Activated T-cell treated with anti-CD3 and anti-CD28 coated beads, Interleukin-2, amount 50 U/mL, for 24 hours (primary cell): ENCODE measurements around the gene CLDN7.
"Not testable (repeated sequence)": the region's sequence is repeated elsewhere in the genome, so short reads cannot be mapped to it uniquely, and the experiment has no call there.

Experiments
- DNase-seq: peaks from one replicate; pipeline ENCODE4 v3.0.0-alpha.2; 2020
- H3K27ac Mint-ChIP-seq: 2 replicates; pipeline ENCODE4 v1.8.0; 2020; ENCODE audit warnings: mild to moderate bottlenecking, mixed read lengths
- H3K27me3 Mint-ChIP-seq: 2 replicates; pipeline ENCODE4 v1.8.0; 2020; ENCODE audit warnings: mixed read lengths
- H3K36me3 Mint-ChIP-seq: 2 replicates; pipeline ENCODE4 v1.8.0; 2020; ENCODE audit warnings: low read depth, mixed read lengths
- H3K4me1 Mint-ChIP-seq: 2 replicates; pipeline ENCODE4 v1.8.0; 2020; ENCODE audit warnings: low read depth, mixed read lengths
- H3K4me3 Mint-ChIP-seq: 2 replicates; pipeline ENCODE4 v1.8.0; 2020; ENCODE audit warnings: mild to moderate bottlenecking, moderate library complexity, mixed read lengths
- H3K9me3 Mint-ChIP-seq: 2 replicates; pipeline ENCODE4 v1.8.0; 2020; ENCODE audit warnings: mixed read lengths

CLDN7 gene

GRCh38 chr17:7251661-7252175, 10.6 kb downstream of the CLDN7 start, which contains the start of gene CTDNEP1:
CTDNEP1 (minus strand) TSS chr17:7251734; CDS start chr17:7251296, 438 bp downstream.
- Mint-ChIP-seq H3K27me3 (no peaks in the 10 kb centered on the region), H3K9me3 (no peaks in the 10 kb centered on the region), H3K4me3 (peak within 1 kb of the TSS; percentile 89), H3K27ac (peak within 1 kb of the TSS; percentile 100), H3K36me3 (peaks cover 78% of the 10 kb centered on the region), H3K4me1 (peaks cover 46% of the 10 kb centered on the region)
- peak; percentile 99 for DNase-seq

DNA sequence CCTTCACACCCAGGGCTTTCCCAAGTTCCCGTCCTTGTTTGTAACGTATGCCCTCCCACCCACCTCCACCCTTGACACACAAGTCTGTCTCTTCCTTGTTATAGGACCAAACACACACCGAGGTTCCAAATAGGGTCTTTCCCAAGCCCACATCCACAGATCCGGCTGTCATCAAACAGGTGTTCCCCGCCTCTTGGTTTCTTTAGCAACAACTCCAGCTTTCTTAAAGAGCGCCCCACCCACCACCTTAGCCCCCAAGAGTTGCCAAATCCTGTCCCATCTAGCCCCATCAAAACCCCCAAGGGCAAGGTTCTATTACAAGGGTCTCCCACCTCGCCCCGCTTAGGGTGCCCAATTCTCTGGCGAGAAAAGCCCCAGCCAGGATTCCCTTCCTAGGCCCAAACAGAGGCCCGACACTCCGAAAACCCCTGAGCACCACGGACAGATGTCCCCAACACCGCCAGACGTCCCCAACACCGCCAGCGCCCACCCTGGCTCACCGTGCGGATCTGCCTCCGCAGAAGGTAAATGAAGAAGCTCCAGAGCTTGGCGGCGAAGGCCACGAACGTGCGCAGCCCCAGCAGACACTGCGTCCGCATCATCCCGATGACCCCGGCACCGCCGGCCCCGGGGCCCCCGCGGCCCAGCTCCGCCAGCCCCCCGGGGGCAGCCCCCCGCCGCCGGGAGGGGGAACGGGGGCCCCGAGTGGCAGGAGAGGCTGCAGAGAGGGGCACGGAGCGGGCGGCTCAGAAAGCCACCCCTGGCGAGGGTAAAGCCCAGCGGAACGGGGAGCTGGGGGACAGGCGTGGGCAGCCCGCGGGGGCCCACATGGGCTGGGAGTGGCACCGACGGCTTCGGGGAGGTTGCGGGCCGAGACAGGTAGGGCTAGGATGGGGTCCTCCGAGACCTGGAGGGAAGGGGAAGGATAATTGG, 11.3 kb downstream of the CLDN7 start:
- H3K4me3 Mint-ChIP-seq: peak overlapping the region; percentile 89

DNA sequence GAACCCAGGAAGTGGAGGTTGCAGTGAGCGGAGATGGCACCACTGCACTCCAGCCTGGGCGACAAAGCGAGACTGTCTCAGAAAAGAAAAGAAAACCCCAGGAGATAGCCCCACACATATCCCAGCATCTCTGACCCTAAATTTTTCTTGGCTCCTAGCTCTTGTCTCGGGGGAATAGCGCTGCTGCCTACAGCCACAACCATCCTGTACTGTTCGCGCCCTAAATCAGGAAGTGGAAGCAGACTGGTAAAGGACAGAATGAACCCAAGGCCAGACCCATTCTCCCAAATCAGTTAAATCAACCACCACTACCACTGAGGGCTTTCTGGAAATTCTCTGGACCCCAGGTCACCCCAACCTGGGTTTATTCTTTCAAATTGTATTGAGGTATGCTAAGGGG, 12.4 kb downstream of the CLDN7 start:
- H3K36me3 Mint-ChIP-seq: peaks cover 74% of the 10 kb centered on the region
- no peak for DNase-seq
- no peaks in the 10 kb centered on the region for H3K27me3 Mint-ChIP-seq
- peak overlapping the region; percentile 95 for H3K27ac Mint-ChIP-seq
- H3K4me1 Mint-ChIP-seq: peaks cover 50% of the 10 kb centered on the region
- H3K4me3 Mint-ChIP-seq: peak overlapping the region; percentile 89
- H3K9me3 Mint-ChIP-seq: no peaks in the 10 kb centered on the region

More for the DNA sequence above, 11.3 kb downstream of the CLDN7 start:
- no peaks in the 10 kb centered on the region for H3K9me3 Mint-ChIP-seq
- H3K36me3 Mint-ChIP-seq: peaks cover 78% of the 10 kb centered on the region
- no peaks in the 10 kb centered on the region for H3K27me3 Mint-ChIP-seq
- peaks cover 51% of the 10 kb centered on the region for H3K4me1 Mint-ChIP-seq
- peak overlapping the region; percentile 100 for H3K27ac Mint-ChIP-seq
- no peak for DNase-seq

GRCh38 chr17:7249214-7249613, 13.1 kb downstream of the CLDN7 start:
- H3K27ac Mint-ChIP-seq: peak overlapping the region; percentile 95
- H3K9me3 Mint-ChIP-seq: no peaks in the 10 kb centered on the region
- peak overlapping the region; percentile 89 for H3K4me3 Mint-ChIP-seq
- peaks cover 45% of the 10 kb centered on the region for H3K4me1 Mint-ChIP-seq
- DNase-seq: no peak
- H3K36me3 Mint-ChIP-seq: peaks cover 74% of the 10 kb centered on the region
- no peaks in the 10 kb centered on the region for H3K27me3 Mint-ChIP-seq

DNA sequence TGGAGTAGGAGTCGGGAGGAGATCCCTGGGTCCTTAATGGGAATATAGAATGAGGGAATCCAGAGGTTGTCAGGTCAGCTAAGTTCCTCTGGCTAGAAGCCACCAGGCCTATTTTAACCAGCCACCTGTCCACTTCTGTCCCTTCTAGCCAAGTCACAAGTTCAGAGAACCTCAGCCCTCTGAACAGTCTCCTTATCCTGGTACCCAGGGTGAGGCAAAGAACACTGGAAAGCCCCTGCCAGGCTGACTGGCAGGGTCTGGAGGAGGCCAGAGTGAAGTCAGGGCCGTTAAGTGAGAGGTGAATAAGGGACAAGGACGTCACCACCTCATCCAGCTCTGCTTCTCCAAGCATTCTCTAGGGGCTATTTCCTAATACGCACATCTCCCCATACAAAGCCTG, 13.5 kb downstream of the CLDN7 start:
- Mint-ChIP-seq H3K4me3 (peak overlapping the region; percentile 89), H3K4me1 (peaks cover 41% of the 10 kb centered on the region), H3K9me3 (no peaks in the 10 kb centered on the region), H3K27me3 (no peaks in the 10 kb centered on the region), H3K36me3 (peaks cover 74% of the 10 kb centered on the region), H3K27ac (peak overlapping the region; percentile 95)
- DNase-seq: no peak

DNA sequence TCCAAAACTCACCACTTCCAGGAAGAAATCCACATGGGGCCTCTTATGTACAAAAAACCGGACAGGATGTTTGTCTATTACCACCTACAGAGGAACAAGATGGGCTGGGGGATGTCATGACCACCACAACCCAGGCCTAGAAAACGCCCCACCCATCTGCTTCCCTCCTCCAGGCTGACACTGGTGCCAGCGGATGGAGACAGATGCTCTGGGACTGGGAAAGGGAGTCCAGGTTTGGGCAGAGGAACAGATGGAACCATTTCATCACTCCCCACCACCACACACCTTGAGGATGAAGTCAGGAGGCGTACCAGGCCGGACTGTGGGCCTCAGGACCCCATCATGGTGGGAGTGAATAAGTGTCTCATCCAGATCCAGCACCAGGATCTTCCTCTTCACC, 15.5 kb downstream of the CLDN7 start:
- H3K9me3 Mint-ChIP-seq: no peaks in the 10 kb centered on the region
- peaks cover 73% of the 10 kb centered on the region for H3K36me3 Mint-ChIP-seq
- peak overlapping the region; percentile 72 for H3K27ac Mint-ChIP-seq
- H3K27me3 Mint-ChIP-seq: no peaks in the 10 kb centered on the region
- H3K4me3 Mint-ChIP-seq: no peak overlapping the region
- H3K4me1 Mint-ChIP-seq: peaks cover 44% of the 10 kb centered on the region
- no peak for DNase-seq

- H3K4me3 Mint-ChIP-seq, H3K27me3 Mint-ChIP-seq, DNase-seq, H3K9me3 Mint-ChIP-seq: not testable (repeated sequence)
- peaks cover 51% of the 10 kb centered on the region for H3K4me1 Mint-ChIP-seq
- H3K36me3 Mint-ChIP-seq: peaks cover 77% of the 10 kb centered on the region
- H3K27ac Mint-ChIP-seq: peak overlapping the region; percentile 67
Observed at GRCh38 chr17:7243838-7244237, 18.4 kb downstream of the CLDN7 start.

- Mint-ChIP-seq H3K36me3 (peaks cover 76% of the 10 kb centered on the region), H3K4me1 (peaks cover 46% of the 10 kb centered on the region), H3K4me3 (peak overlapping the region; percentile 98), H3K9me3 (no peaks in the 10 kb centered on the region), H3K27me3 (no peaks in the 10 kb centered on the region), H3K27ac (peak overlapping the region; percentile 99)
- no peak for DNase-seq
Observed at GRCh38 chr17:7243453-7243729, 18.9 kb downstream of the CLDN7 start.

GRCh38 chr17:7242717-7243452, 19.4 kb downstream of the CLDN7 start:
- H3K4me3 Mint-ChIP-seq: peak overlapping the region; percentile 98
- H3K27ac Mint-ChIP-seq: peak overlapping the region; percentile 99
- H3K4me1 Mint-ChIP-seq: peaks cover 46% of the 10 kb centered on the region
- peak; percentile 92 for DNase-seq
- H3K36me3 Mint-ChIP-seq: peaks cover 76% of the 10 kb centered on the region
- H3K27me3 Mint-ChIP-seq: no peaks in the 10 kb centered on the region
- no peaks in the 10 kb centered on the region for H3K9me3 Mint-ChIP-seq

DNA sequence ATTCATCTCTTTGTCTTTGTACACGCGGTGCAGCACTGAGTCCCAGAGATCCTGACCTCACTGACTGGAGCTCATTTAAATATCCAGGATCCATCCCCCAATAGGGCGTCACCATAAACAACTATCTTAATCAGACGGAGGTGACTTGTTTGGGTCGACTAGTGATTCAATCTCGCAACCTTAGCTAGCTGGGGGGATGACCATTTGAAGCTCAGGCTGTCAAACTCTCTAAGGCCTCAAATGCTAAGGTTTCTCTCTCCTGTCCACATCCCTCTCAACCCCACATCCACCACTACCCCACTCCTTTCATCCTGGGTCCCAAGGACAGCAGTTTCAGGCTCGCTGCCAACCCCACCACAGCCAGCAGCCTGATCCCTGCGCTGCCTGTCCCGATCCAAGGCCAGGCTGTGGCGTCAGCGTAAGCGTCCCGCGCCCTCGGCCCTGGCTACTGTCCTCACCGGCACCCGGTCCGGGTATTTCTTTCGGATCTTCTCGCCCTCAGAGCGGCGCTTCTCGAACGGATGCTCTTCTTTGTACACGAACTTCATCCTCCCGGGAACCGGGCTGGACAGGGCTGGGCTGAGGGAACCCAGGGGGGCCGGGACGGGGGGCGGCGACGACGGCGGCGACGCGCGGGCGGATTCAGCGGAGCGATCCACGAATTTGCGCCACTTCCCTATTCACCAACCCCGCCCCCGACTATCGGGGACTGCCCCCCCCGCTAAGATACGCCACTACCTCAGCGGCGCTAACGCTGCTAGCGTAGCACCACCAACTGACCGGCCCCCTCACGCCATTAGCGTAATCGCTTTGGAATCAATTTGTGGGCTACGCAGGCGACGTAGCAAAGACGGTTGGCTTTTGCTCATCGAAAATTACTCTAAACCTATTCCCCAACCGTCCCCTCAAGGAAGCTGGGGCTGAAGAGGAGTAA, 20.2 kb downstream of the CLDN7 start, which contains the start of gene GABARAP:
TSS of gene GABARAP (minus strand) at position 667 of the 934 bp plus-strand sequence. CDS start at position 548, 119 bp downstream.
- Mint-ChIP-seq H3K4me1 (peaks cover 47% of the 10 kb centered on the region), H3K9me3 (no peaks in the 10 kb centered on the region), H3K36me3 (peaks cover 78% of the 10 kb centered on the region), H3K27ac (peak within 1 kb of the TSS; percentile 99), H3K27me3 (no peaks in the 10 kb centered on the region), H3K4me3 (peak within 1 kb of the TSS; percentile 98)
- DNase-seq: peak; percentile 97

DNA sequence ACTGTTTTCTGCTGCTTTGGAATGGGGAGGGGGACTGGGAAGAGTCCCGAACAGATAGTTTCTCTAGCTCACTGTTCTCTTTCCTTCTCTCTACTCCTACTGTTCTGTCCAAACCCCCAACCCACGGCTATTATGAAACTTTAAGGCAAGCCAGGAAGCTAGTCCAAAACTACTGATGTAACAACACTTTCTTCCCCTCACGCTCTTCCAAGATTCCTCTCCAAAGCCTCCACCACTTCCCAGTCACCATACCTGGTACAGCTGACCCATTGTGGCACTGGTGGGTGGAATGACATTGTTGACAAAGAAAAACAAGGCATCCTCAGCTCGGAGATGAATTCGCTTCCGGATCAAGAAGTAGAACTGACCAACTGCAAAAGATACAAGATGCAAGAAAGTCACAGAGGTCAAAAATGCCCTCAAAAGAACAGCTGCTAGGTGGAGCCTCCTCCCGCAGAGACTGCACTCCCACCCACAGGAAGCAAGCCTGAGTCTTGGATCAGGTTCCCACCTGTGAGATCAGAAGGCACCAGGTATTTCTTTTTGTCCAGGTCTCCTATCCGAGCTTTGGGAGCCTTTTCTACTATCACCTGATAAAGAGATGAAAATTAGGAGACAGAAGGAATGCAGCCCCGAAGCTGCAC, 21.1 kb downstream of the CLDN7 start:
- no peaks in the 10 kb centered on the region for H3K27me3 Mint-ChIP-seq
- no peak for DNase-seq
- peak overlapping the region; percentile 99 for H3K27ac Mint-ChIP-seq
- no peaks in the 10 kb centered on the region for H3K9me3 Mint-ChIP-seq
- peaks cover 78% of the 10 kb centered on the region for H3K36me3 Mint-ChIP-seq
- peaks cover 49% of the 10 kb centered on the region for H3K4me1 Mint-ChIP-seq
- peak overlapping the region; percentile 98 for H3K4me3 Mint-ChIP-seq

- Mint-ChIP-seq H3K4me1 (peaks cover 58% of the 10 kb centered on the region), H3K27ac (peak overlapping the region; percentile 99), H3K27me3 (no peaks in the 10 kb centered on the region), H3K36me3 (peaks cover 78% of the 10 kb centered on the region), H3K9me3 (no peaks in the 10 kb centered on the region), H3K4me3 (peak overlapping the region; percentile 98)
- no peak for DNase-seq
Observed at GRCh38 chr17:7240375-7240774, 21.9 kb downstream of the CLDN7 start.
